ENCODE data around the gene RPS18. TPM values are rescaled to one million over a fixed set of nuclear protein-coding genes. Genes with fewer than 3 reads are reported as not detected.

The RPS18 gene
- total RNA-seq, 2 experiments from 2014 or later, result 5,497 to 5,551 TPM

DNA sequence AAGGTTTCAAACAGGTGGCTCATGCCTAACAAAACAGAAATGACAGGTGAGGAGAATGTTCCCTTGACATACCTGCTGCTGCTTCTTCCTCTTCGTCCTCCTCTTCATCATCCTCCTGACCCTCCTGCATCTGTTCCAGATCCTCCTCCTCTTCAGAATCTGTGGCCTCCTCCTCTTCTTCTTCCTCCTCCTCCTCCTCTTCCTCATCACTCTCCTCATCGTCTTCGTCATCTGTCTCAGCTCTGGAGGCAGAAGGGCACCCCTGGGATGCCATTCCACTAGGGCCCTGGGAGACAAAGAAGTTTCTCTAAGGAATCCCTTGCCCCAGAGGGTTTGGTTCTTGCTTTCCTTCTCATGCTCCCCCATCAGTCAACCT, 48.1 kb downstream of the RPS18 start:
- H3K9me3 Mint-ChIP-seq, result no peaks in the 10 kb centered on the region
- peak overlapping the region; percentile 19 for H3K27ac Mint-ChIP-seq
- DNase-seq, result no peak
- no peaks in the 10 kb centered on the region for H3K27me3 Mint-ChIP-seq (ENCODE audit: low read depth)
- no peak overlapping the region for H3K4me3 Mint-ChIP-seq
- CTCF ChIA-PET, result interaction anchor here (1.0 kb wide), 2 partner anchors 37 to 350 kb away, joined by 3 read pairs; no protein-coding TSS in a partner anchor
- H3K4me1 Mint-ChIP-seq (ENCODE audit: low read depth), result peaks cover 76% of the 10 kb centered on the region
- peaks cover 29% of the 10 kb centered on the region for H3K36me3 Mint-ChIP-seq (ENCODE audit: low read depth)
- intact Hi-C loops (cut with micrococcal nuclease), result loop anchor here (10.0 kb wide), 1 partner anchor 475 kb away; the partner anchor contains the start of gene PSMB8

DNA sequence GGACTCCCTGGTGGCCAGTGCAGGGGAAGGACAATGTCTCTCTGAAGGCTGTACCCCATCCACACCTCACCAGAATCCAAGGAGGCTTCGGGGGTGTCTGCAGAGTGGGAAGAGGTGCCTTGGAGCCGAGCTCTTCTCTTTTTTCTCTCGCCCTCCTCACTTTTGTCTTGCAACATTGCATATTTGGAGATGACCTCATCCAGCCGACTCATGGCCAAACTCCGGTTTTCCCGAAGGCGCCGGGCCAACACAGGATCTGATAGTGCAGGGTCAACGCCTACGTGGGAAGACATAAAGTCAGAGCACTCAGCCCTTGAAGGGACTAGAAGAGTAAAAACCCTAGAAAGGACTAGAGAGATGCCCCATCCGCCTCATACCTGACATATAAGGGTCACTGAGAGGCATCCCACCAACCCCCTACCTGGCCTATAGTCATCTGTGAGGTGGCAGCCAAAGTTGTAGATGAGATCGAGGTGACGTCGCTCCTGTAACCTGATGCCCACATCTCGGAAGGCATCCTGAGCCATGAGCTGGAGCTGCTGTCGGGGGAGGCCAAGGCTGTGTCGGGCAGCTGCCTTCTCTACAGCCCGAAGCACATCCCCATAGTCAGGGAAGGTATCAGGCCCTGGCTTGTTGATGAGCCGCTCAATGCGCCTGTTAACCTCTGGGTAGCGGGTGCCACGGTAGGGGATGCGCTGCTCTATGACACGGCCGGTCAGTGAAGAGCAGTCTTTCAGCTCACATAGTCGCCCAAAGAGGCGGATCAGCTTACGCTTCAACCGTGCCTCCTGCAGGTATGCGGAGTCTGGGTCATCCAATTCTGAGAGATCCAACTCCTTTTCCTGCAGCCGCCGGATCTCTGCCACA, 48.7 kb downstream of the RPS18 start:
- no peaks in the 10 kb centered on the region for H3K27me3 Mint-ChIP-seq (ENCODE audit: low read depth)
- H3K4me1 Mint-ChIP-seq (ENCODE audit: low read depth), result peaks cover 69% of the 10 kb centered on the region
- CTCF ChIA-PET, result interaction anchor here (1.0 kb wide), 3 partner anchors 37 to 350 kb away, joined by 3 read pairs; no protein-coding TSS in a partner anchor
- DNase-seq, result no peak
- peak overlapping the region; percentile 70 for H3K4me3 Mint-ChIP-seq
- peak overlapping the region; percentile 98 for H3K27ac Mint-ChIP-seq
- peaks cover 28% of the 10 kb centered on the region for H3K36me3 Mint-ChIP-seq (ENCODE audit: low read depth)
- H3K9me3 Mint-ChIP-seq, result no peaks in the 10 kb centered on the region
- intact Hi-C loops (cut with micrococcal nuclease), result no loop called here

DNA sequence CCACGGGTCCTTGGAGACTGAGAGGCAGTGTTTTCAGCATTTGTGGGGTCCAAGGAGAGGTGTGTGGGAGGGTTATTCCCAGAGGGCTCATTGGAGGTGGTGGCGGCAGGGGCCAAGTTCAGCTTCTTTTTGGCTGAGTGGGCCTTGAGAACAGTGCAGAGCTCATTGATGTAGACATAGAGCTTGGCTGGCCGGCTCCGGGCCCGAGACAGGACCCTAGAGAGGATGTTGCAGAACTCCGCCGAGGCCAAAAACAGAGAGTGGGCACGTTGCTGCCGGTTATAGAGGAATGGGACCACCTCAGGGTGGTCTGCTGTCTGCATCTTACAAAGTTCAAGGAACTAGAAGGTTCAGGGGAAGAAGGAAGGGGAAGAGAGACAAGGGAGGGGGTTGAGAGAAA, 49.4 kb downstream of the RPS18 start:
- DNase-seq, result no peak
- CTCF ChIA-PET, result interaction anchor here (1.0 kb wide), 1 partner anchor 70 kb away, joined by 3 read pairs; no protein-coding TSS in a partner anchor
- Mint-ChIP-seq H3K27ac (peak overlapping the region; percentile 98), H3K4me1 (ENCODE audit: low read depth) (peaks cover 63% of the 10 kb centered on the region), H3K36me3 (ENCODE audit: low read depth) (peaks cover 27% of the 10 kb centered on the region), H3K9me3 (no peaks in the 10 kb centered on the region), H3K4me3 (peak overlapping the region; percentile 70), H3K27me3 (ENCODE audit: low read depth) (no peaks in the 10 kb centered on the region)
- intact Hi-C loops (cut with micrococcal nuclease), result no loop called here

DNA sequence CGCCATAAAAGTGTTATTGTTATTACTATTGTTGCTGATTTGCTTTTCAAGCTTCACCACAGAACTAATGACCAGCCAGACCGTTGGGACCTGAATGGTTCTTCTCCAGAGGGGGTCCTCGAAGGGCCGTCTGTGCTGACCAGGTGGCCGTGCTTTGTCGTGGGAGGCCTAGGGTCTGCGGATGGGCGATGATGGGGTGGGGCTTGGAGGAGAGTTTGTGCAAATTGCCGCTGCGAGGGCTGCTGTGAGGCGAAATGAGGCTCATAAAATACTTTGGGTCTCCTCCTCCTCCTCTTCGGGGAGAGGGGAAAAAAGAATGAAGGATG, 51.7 kb downstream of the RPS18 start:
- peak overlapping the region; percentile 95 for H3K4me3 Mint-ChIP-seq
- no peak for DNase-seq
- H3K36me3 Mint-ChIP-seq (ENCODE audit: low read depth), result peaks cover 25% of the 10 kb centered on the region
- H3K27me3 Mint-ChIP-seq (ENCODE audit: low read depth), result no peaks in the 10 kb centered on the region
- no peaks in the 10 kb centered on the region for H3K9me3 Mint-ChIP-seq
- H3K27ac Mint-ChIP-seq, result peak overlapping the region; percentile 98
- CTCF ChIA-PET, result interaction anchor here (1.2 kb wide), 1 partner anchor 52 kb away, joined by 3 read pairs; the partner anchor contains the start of gene VPS52
- H3K4me1 Mint-ChIP-seq (ENCODE audit: low read depth), result peaks cover 43% of the 10 kb centered on the region
- intact Hi-C loops (cut with micrococcal nuclease), result loop anchor here (1.0 kb wide), 8 partner anchors 9 to 95 kb away; partner anchors contain the start of genes CUTA, KIFC1, RPS18 and TAPBP

DNA sequence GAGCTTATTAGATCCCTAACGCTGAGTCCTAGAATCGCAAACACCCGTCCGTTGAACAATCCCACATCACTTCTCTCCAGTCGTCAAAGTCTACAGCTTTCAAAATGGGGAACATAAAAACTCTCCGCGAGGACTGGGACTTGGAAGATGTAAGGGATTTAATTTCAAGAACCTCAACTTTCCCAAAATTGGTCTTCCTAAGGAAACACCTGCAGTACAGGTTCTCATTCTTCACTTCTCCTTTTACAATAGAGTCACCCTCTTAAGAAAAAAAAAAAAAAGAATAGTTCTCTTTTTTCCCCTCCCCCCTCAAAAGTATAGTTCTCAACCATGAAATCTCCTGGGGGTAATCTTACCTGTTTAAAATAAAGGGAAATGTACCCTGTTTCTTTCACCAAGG, 52.2 kb downstream of the RPS18 start:
- Mint-ChIP-seq H3K9me3 (no peaks in the 10 kb centered on the region), H3K27me3 (ENCODE audit: low read depth) (no peaks in the 10 kb centered on the region), H3K4me3 (peak overlapping the region; percentile 95), H3K36me3 (ENCODE audit: low read depth) (peaks cover 22% of the 10 kb centered on the region), H3K4me1 (ENCODE audit: low read depth) (peaks cover 38% of the 10 kb centered on the region), H3K27ac (peak overlapping the region; percentile 98)
- no peak for DNase-seq
- CTCF ChIA-PET, result interaction anchor here (0.7 to 1.2 kb wide), 2 partner anchors 19 to 53 kb away, joined by 3 to 4 read pairs; partner anchors contain the start of gene VPS52
- intact Hi-C loops (cut with micrococcal nuclease), result no loop called here

Small RNA genes lying within 50 kb of the gene (microRNA-seq; reads per million reads assigned to microRNA genes)
- gene MIR6834 (ENCODE audit: borderline microRNAs expressed, borderline replicate concordance) (not detected), gene MIR6873 (ENCODE audit: borderline microRNAs expressed, borderline replicate concordance) (not detected)

Other genes with a start within 250 kb of the RPS18 start
- gene HLA-DPA1, start 198.4 kb upstream of the RPS18 start, total RNA-seq, result 10 to 100 TPM; 12.1 to 15.3 TPM
- gene HLA-DPB1, start 196.1 kb upstream of the RPS18 start, total RNA-seq, result 1 to 10 TPM; 2.8 to 4.0 TPM
- 1 to 10 TPM in 1 of 2 experiments, under 1 TPM in 1; 0.88 to 1.4 TPM for gene COL11A2, start 79.6 kb upstream of the RPS18 start, total RNA-seq
- gene RXRB, start 71.4 kb upstream of the RPS18 start, total RNA-seq, result 10 to 100 TPM; 50.4 to 50.6 TPM
- 10 to 100 TPM; 35.9 to 39.5 TPM for gene SLC39A7, start 71.2 kb upstream of the RPS18 start, total RNA-seq
- 10 to 100 TPM; 31.3 to 33.5 TPM for gene HSD17B8, start 67.4 kb upstream of the RPS18 start, total RNA-seq
- gene RING1, start 63.6 kb upstream of the RPS18 start, total RNA-seq, result 10 to 100 TPM; 17.1 to 18.2 TPM
- gene VPS52, start 199 bp upstream of the RPS18 start, total RNA-seq, result 10 to 100 TPM; 30.3 to 31.0 TPM
- gene B3GALT4, start 5.0 kb downstream of the RPS18 start, total RNA-seq, result 1 to 10 TPM; 4.4 TPM
- 10 to 100 TPM; 42.5 to 42.9 TPM for gene WDR46, start 17.2 kb downstream of the RPS18 start, total RNA-seq
- 10 to 100 TPM; 67.9 to 81.3 TPM for gene PFDN6, start 17.5 kb downstream of the RPS18 start, total RNA-seq
- 10 to 100 TPM; 23.8 to 27.8 TPM for gene RGL2, start 26.9 kb downstream of the RPS18 start, total RNA-seq
- gene TAPBP, start 42.0 kb downstream of the RPS18 start, total RNA-seq, result 100 to 1,000 TPM; 184 TPM
- 1 to 10 TPM; 8.8 to 9.0 TPM for gene ZBTB22, start 45.7 kb downstream of the RPS18 start, total RNA-seq
- 10 to 100 TPM; 48.1 to 55.1 TPM for gene DAXX, start 50.9 kb downstream of the RPS18 start, total RNA-seq
- gene KIFC1, start 119.7 kb downstream of the RPS18 start, total RNA-seq, result 100 to 1,000 TPM; 107 TPM
- gene PHF1, start 138.9 kb downstream of the RPS18 start, total RNA-seq, result 10 to 100 TPM; 31.0 to 32.3 TPM
- 100 to 1,000 TPM; 163 to 181 TPM for gene CUTA, start 146.0 kb downstream of the RPS18 start, total RNA-seq
- 10 to 100 TPM; 35.1 to 42.2 TPM for gene SYNGAP1, start 148.0 kb downstream of the RPS18 start, total RNA-seq
- gene ZBTB9, start 182.5 kb downstream of the RPS18 start, total RNA-seq, result 1 to 10 TPM; 5.0 to 6.5 TPM